Glutamatergic neuron (in vitro differentiated cells): Measurements from ENCODE around the gene DDX27. TPM values are rescaled to one million over a fixed set of nuclear protein-coding genes. Genes with fewer than 3 reads are reported as not detected.

Experiments used
- DNase-seq: peaks from one replicate; pipeline ENCODE4 v3.0.0; 2022
- H3K27ac Mint-ChIP-seq: one replicate; pipeline ENCODE4 v1.8.0; 2020; ENCODE audit warnings: mild to moderate bottlenecking, mixed read lengths, inconsistent platforms; ENCODE audit not compliant: unreplicated experiment
- H3K27me3 Mint-ChIP-seq: one replicate; pipeline ENCODE4 v1.8.0; 2020; ENCODE audit warnings: mild to moderate bottlenecking, moderate library complexity, mixed read lengths, inconsistent platforms; ENCODE audit not compliant: unreplicated experiment
- H3K36me3 Mint-ChIP-seq: one replicate; pipeline ENCODE4 v1.8.0; 2020; ENCODE audit warnings: mild to moderate bottlenecking, mixed read lengths, inconsistent platforms; ENCODE audit not compliant: unreplicated experiment
- H3K4me1 Mint-ChIP-seq: one replicate; pipeline ENCODE4 v1.8.0; 2020; ENCODE audit warnings: mild to moderate bottlenecking, low read depth, mixed read lengths, inconsistent platforms; ENCODE audit not compliant: unreplicated experiment
- H3K4me3 Mint-ChIP-seq: one replicate; pipeline ENCODE4 v1.8.0; 2020; ENCODE audit warnings: mild to moderate bottlenecking, mixed read lengths, inconsistent platforms; ENCODE audit not compliant: unreplicated experiment
- H3K9me3 Mint-ChIP-seq: one replicate; pipeline ENCODE4 v1.8.0; 2020; ENCODE audit warnings: mild to moderate bottlenecking, moderate library complexity, mixed read lengths, inconsistent platforms; ENCODE audit not compliant: unreplicated experiment
- CTCF ChIP-seq: fragments of 200-600 bp; sonication (generic); IDR thresholded peaks from one replicate; pipeline ENCODE4 v1.5.0; 2021; ENCODE audit not compliant: partially characterized antibody, unreplicated experiment
- total RNA-seq: library from RNA; stranded (reverse); fragmentation: NEBNext Ultra II Directional; extraction: Animal tissue kit (Norgen Biotek cat#: 25700); gene quantifications from one replicate; pipeline ENCODE4 v1.2.1, GENCODE V29; 2021; ENCODE audit not compliant: unreplicated experiment

Gene DDX27
- total RNA-seq, 1 donor from 2014 or later: 31.4 TPM

GRCh38 chr20:49285233-49285668 lies 66.0 kb downstream of the DDX27 start:
- Mint-ChIP-seq H3K36me3 (peaks cover 77% of the 10 kb centered on the region), H3K27ac (peak overlapping the region; percentile 63), H3K4me1 (peaks cover 33% of the 10 kb centered on the region), H3K27me3 (peaks cover 12% of the 10 kb centered on the region), H3K9me3 (peaks cover 36% of the 10 kb centered on the region), H3K4me3 (peak overlapping the region; percentile 5)
- no peak for DNase-seq
- TF ChIP-seq CTCF: no peak

- H3K4me3 Mint-ChIP-seq: no peak overlapping the region
- peaks cover 36% of the 10 kb centered on the region for H3K9me3 Mint-ChIP-seq
Observed at GRCh38 chr20:49285813-49286494, 66.7 kb downstream of the DDX27 start.

GRCh38 chr20:49286689-49287551 lies 67.7 kb downstream of the DDX27 start:
- peaks cover 22% of the 10 kb centered on the region for H3K4me1 Mint-ChIP-seq
- peak overlapping the region; percentile 69 for H3K4me3 Mint-ChIP-seq
- peaks cover 12% of the 10 kb centered on the region for H3K27me3 Mint-ChIP-seq
- H3K9me3 Mint-ChIP-seq: peaks cover 30% of the 10 kb centered on the region
- no peak overlapping the region for H3K27ac Mint-ChIP-seq
- DNase-seq: no peak
- peaks cover 70% of the 10 kb centered on the region for H3K36me3 Mint-ChIP-seq
- no peak for TF ChIP-seq CTCF

More at GRCh38 chr20:49285813-49286494, 66.7 kb downstream of the DDX27 start:
- Mint-ChIP-seq H3K27ac (peak overlapping the region; percentile 63), H3K36me3 (peaks cover 75% of the 10 kb centered on the region), H3K27me3 (peaks cover 12% of the 10 kb centered on the region), H3K4me1 (peaks cover 29% of the 10 kb centered on the region)
- no peak for DNase-seq
- TF ChIP-seq CTCF: no peak

- Mint-ChIP-seq H3K4me1 (peaks cover 15% of the 10 kb centered on the region), H3K4me3 (no peak overlapping the region), H3K9me3 (peaks cover 24% of the 10 kb centered on the region), H3K27ac (no peak overlapping the region), H3K36me3 (peaks cover 62% of the 10 kb centered on the region), H3K27me3 (peaks cover 6% of the 10 kb centered on the region)
- no peak for TF ChIP-seq CTCF
- DNase-seq: no peak
Observed at GRCh38 chr20:49287555-49288249, 68.5 kb downstream of the DDX27 start.
